ENCODE results near the gene UBE2H. TPM values are rescaled to one million over a fixed set of nuclear protein-coding genes. Genes with fewer than 3 reads are reported as not detected.

Gene UBE2H
- total RNA-seq, 1 experiment from 2014 or later: 34.7 TPM

GRCh38 chr7:129884495-129884894 lies 68.3 kb downstream of the UBE2H start:
- Histone ChIP-seq H3K36me3 (ENCODE audit: insufficient read depth, low read length) (peaks cover 2% of the 10 kb centered on the region; the same call in 1 of the 2 replicates), H3K9ac (ENCODE audit: low read length) (no peak overlapping the region), H3K79me2 (ENCODE audit: low read length) (peaks cover 50% of the 10 kb centered on the region), H3K4me2 (ENCODE audit: low read depth, low read length, poor library complexity, severe bottlenecking) (no peak overlapping the region), H3K9me2 (replicated peaks; ENCODE audit: insufficient read depth, low read length) (no peaks in the 10 kb centered on the region), H3K4me1 (ENCODE audit: low read length) (no peaks in the 10 kb centered on the region), H3K27me3 (ENCODE audit: low read length) (no peaks in the 10 kb centered on the region), H2AFZ (ENCODE audit: low read length) (no peak overlapping the region), H3K4me3 (ENCODE audit: low read length) (no peak overlapping the region), H4K20me1 (ENCODE audit: insufficient read depth, low read depth, low read length) (no peaks in the 10 kb centered on the region), H3K9me3 (ENCODE audit: low read length) (no peaks in the 10 kb centered on the region), H3K27ac (ENCODE audit: low read length) (no peak overlapping the region)
- DNase-seq: no peak

GRCh38 chr7:129883151-129883550 lies 69.6 kb downstream of the UBE2H start:
- H3K9me2 ChIP-seq (replicated peaks; ENCODE audit: insufficient read depth, low read length): no peaks in the 10 kb centered on the region
- H4K20me1 ChIP-seq (ENCODE audit: insufficient read depth, low read depth, low read length): no peaks in the 10 kb centered on the region
- no peak for DNase-seq
- no peak overlapping the region for H3K9ac ChIP-seq (ENCODE audit: low read length)
- peaks cover 6% of the 10 kb centered on the region; the same call in 1 of the 2 replicates for H3K36me3 ChIP-seq (ENCODE audit: insufficient read depth, low read length)
- no peak overlapping the region for H3K4me3 ChIP-seq (ENCODE audit: low read length)
- H3K27ac ChIP-seq (ENCODE audit: low read length): no peak overlapping the region
- no peaks in the 10 kb centered on the region for H3K4me1 ChIP-seq (ENCODE audit: low read length)
- H3K4me2 ChIP-seq (ENCODE audit: low read depth, low read length, poor library complexity, severe bottlenecking): no peak overlapping the region
- H2AFZ ChIP-seq (ENCODE audit: low read length): no peak overlapping the region
- H3K79me2 ChIP-seq (ENCODE audit: low read length): peaks cover 47% of the 10 kb centered on the region
- no peaks in the 10 kb centered on the region for H3K9me3 ChIP-seq (ENCODE audit: low read length)
- H3K27me3 ChIP-seq (ENCODE audit: low read length): no peaks in the 10 kb centered on the region

- Histone ChIP-seq H3K27ac (ENCODE audit: low read length) (no peak overlapping the region), H3K4me3 (ENCODE audit: low read length) (no peak overlapping the region), H3K4me2 (ENCODE audit: low read depth, low read length, poor library complexity, severe bottlenecking) (no peak overlapping the region), H3K9me2 (replicated peaks; ENCODE audit: insufficient read depth, low read length) (no peaks in the 10 kb centered on the region), H2AFZ (ENCODE audit: low read length) (no peak overlapping the region), H3K27me3 (ENCODE audit: low read length) (no peaks in the 10 kb centered on the region), H4K20me1 (ENCODE audit: insufficient read depth, low read depth, low read length) (no peaks in the 10 kb centered on the region), H3K4me1 (ENCODE audit: low read length) (0 out of 2 replicates have a peak, but pooled peaks cover under 1% of the 10 kb centered on the region), H3K79me2 (ENCODE audit: low read length) (peaks cover 47% of the 10 kb centered on the region), H3K9ac (ENCODE audit: low read length) (no peak overlapping the region), H3K9me3 (ENCODE audit: low read length) (no peaks in the 10 kb centered on the region), H3K36me3 (ENCODE audit: insufficient read depth, low read length) (peaks cover 9% of the 10 kb centered on the region; the same call in 1 of the 2 replicates)
- no peak for DNase-seq
Observed at GRCh38 chr7:129882531-129882930, 70.2 kb downstream of the UBE2H start.

- Histone ChIP-seq H3K4me1 (ENCODE audit: low read length) (peaks cover 19% of the 10 kb centered on the region), H3K27ac (ENCODE audit: low read length) (no peak overlapping the region), H3K36me3 (ENCODE audit: insufficient read depth, low read length) (peaks cover 9% of the 10 kb centered on the region), H3K9ac (ENCODE audit: low read length) (no peak overlapping the region), H3K4me3 (ENCODE audit: low read length) (no peak overlapping the region), H3K27me3 (ENCODE audit: low read length) (no peaks in the 10 kb centered on the region), H2AFZ (ENCODE audit: low read length) (no peak overlapping the region), H4K20me1 (ENCODE audit: insufficient read depth, low read depth, low read length) (no peaks in the 10 kb centered on the region), H3K79me2 (ENCODE audit: low read length) (peaks cover 51% of the 10 kb centered on the region), H3K9me2 (replicated peaks; ENCODE audit: insufficient read depth, low read length) (no peaks in the 10 kb centered on the region), H3K9me3 (ENCODE audit: low read length) (no peaks in the 10 kb centered on the region), H3K4me2 (ENCODE audit: low read depth, low read length, poor library complexity, severe bottlenecking) (no peak overlapping the region)
- DNase-seq: no peak
Observed at GRCh38 chr7:129877146-129877792, 75.5 kb downstream of the UBE2H start.

GRCh38 chr7:129875745-129876411 lies 76.9 kb downstream of the UBE2H start:
- Histone ChIP-seq H4K20me1 (ENCODE audit: insufficient read depth, low read depth, low read length) (no peaks in the 10 kb centered on the region), H3K27me3 (ENCODE audit: low read length) (no peaks in the 10 kb centered on the region), H3K4me2 (ENCODE audit: low read depth, low read length, poor library complexity, severe bottlenecking) (no peak overlapping the region), H3K9me2 (replicated peaks; ENCODE audit: insufficient read depth, low read length) (no peaks in the 10 kb centered on the region), H3K4me1 (ENCODE audit: low read length) (peaks cover 19% of the 10 kb centered on the region), H3K9me3 (ENCODE audit: low read length) (no peaks in the 10 kb centered on the region), H3K27ac (ENCODE audit: low read length) (no peak overlapping the region), H3K9ac (ENCODE audit: low read length) (no peak overlapping the region), H3K79me2 (ENCODE audit: low read length) (peaks cover 47% of the 10 kb centered on the region), H3K36me3 (ENCODE audit: insufficient read depth, low read length) (peaks cover 9% of the 10 kb centered on the region), H2AFZ (ENCODE audit: low read length) (no peak overlapping the region), H3K4me3 (ENCODE audit: low read length) (no peak overlapping the region)
- DNase-seq: no peak

- Histone ChIP-seq H3K4me1 (ENCODE audit: low read length) (peaks cover 19% of the 10 kb centered on the region), H3K36me3 (ENCODE audit: insufficient read depth, low read length) (peaks cover 9% of the 10 kb centered on the region), H3K4me3 (ENCODE audit: low read length) (no peak overlapping the region), H3K79me2 (ENCODE audit: low read length) (peaks cover 47% of the 10 kb centered on the region), H2AFZ (ENCODE audit: low read length) (no peak overlapping the region), H3K9ac (ENCODE audit: low read length) (no peak overlapping the region), H3K4me2 (ENCODE audit: low read depth, low read length, poor library complexity, severe bottlenecking) (no peak overlapping the region), H3K27ac (ENCODE audit: low read length) (no peak overlapping the region), H3K9me3 (ENCODE audit: low read length) (no peaks in the 10 kb centered on the region), H3K9me2 (replicated peaks; ENCODE audit: insufficient read depth, low read length) (no peaks in the 10 kb centered on the region), H3K27me3 (ENCODE audit: low read length) (no peaks in the 10 kb centered on the region), H4K20me1 (ENCODE audit: insufficient read depth, low read depth, low read length) (no peaks in the 10 kb centered on the region)
- no peak for DNase-seq
Observed at GRCh38 chr7:129875160-129875559, 77.6 kb downstream of the UBE2H start.

GRCh38 chr7:129874722-129875121 lies 78.0 kb downstream of the UBE2H start:
- no peak for DNase-seq
- peaks cover 50% of the 10 kb centered on the region for H3K79me2 ChIP-seq (ENCODE audit: low read length)
- no peaks in the 10 kb centered on the region for H4K20me1 ChIP-seq (ENCODE audit: insufficient read depth, low read depth, low read length)
- H3K9me2 ChIP-seq (replicated peaks; ENCODE audit: insufficient read depth, low read length): no peaks in the 10 kb centered on the region
- no peak overlapping the region for H3K4me2 ChIP-seq (ENCODE audit: low read depth, low read length, poor library complexity, severe bottlenecking)
- H3K9me3 ChIP-seq (ENCODE audit: low read length): no peaks in the 10 kb centered on the region
- H3K4me1 ChIP-seq (ENCODE audit: low read length): peaks cover 19% of the 10 kb centered on the region
- no peaks in the 10 kb centered on the region for H3K27me3 ChIP-seq (ENCODE audit: low read length)
- no peak overlapping the region for H2AFZ ChIP-seq (ENCODE audit: low read length)
- H3K36me3 ChIP-seq (ENCODE audit: insufficient read depth, low read length): peaks cover 9% of the 10 kb centered on the region
- H3K4me3 ChIP-seq (ENCODE audit: low read length): no peak overlapping the region
- H3K9ac ChIP-seq (ENCODE audit: low read length): no peak overlapping the region
- no peak overlapping the region for H3K27ac ChIP-seq (ENCODE audit: low read length)

GRCh38 chr7:129872054-129872453 lies 80.7 kb downstream of the UBE2H start:
- DNase-seq: no peak
- Histone ChIP-seq H3K4me1 (ENCODE audit: low read length) (peaks cover 15% of the 10 kb centered on the region), H4K20me1 (ENCODE audit: insufficient read depth, low read depth, low read length) (no peaks in the 10 kb centered on the region), H3K9me2 (replicated peaks; ENCODE audit: insufficient read depth, low read length) (no peaks in the 10 kb centered on the region), H3K4me2 (ENCODE audit: low read depth, low read length, poor library complexity, severe bottlenecking) (no peak overlapping the region), H3K9ac (ENCODE audit: low read length) (no peak overlapping the region), H3K36me3 (ENCODE audit: insufficient read depth, low read length) (no peaks in the 10 kb centered on the region; the same call in 1 of the 2 replicates), H3K27ac (ENCODE audit: low read length) (no peak overlapping the region), H3K79me2 (ENCODE audit: low read length) (peaks cover 41% of the 10 kb centered on the region), H3K9me3 (ENCODE audit: low read length) (no peaks in the 10 kb centered on the region), H3K27me3 (ENCODE audit: low read length) (no peaks in the 10 kb centered on the region), H2AFZ (ENCODE audit: low read length) (no peak overlapping the region), H3K4me3 (ENCODE audit: low read length) (no peak overlapping the region)

All from Karpas-422 (cell line).